HEK293 (cell line): Measurements from ENCODE around the gene ARID5A.

ENCODE experiments used
- CTCF ChIA-PET: fragments of 350-600 bp; formaldehyde crosslinking; extraction: SDS; loops from one replicate; lab custom pipeline; 2021; ENCODE audit warnings: antibody characterized with exemption; lab: Yijun Ruan, JAX
- POLR2A ChIA-PET: fragments of 300-600 bp; formaldehyde crosslinking; extraction: SDS; loops from one replicate; lab custom pipeline; 2020; ENCODE audit warnings: antibody characterized with exemption, inconsistent platforms; lab: Yijun Ruan, JAX
- H3K27ac ChIP-seq: fragments of 200-500 bp; sonication (Bioruptor generic); 2 replicates; pipeline ENCODE4 v1.5.1; 2014; ENCODE audit warnings: low read depth, low read length, control low read depth, inconsistent platforms; ENCODE audit errors: extremely low read depth
- H3K36me3 ChIP-seq, 2 experiments: fragments of 200-500 bp in 1 of 2; sonication (Bioruptor generic) in 1 of 2; 1 replicate in 1 of 2; 2 replicates in 1 of 2; pipeline ENCODE4 v1.5.1; 2014 to 2017; ENCODE audit warnings: inconsistent platforms in 2 of 2, low read length in 2 of 2; ENCODE audit not compliant: control insufficient read depth in 2 of 2, insufficient read depth in 1 of 2
- H3K4me1 ChIP-seq: fragments of 200-500 bp; sonication (Bioruptor generic); 2 replicates; pipeline ENCODE4 v1.5.1; 2014; ENCODE audit warnings: mild to moderate bottlenecking, low read length, inconsistent platforms; ENCODE audit not compliant: control insufficient read depth, insufficient read depth
- H3K4me3 ChIP-seq: 2 replicates; pipeline ENCODE4 v1.5.1; 2011; ENCODE audit warnings: low read depth, mild to moderate bottlenecking, control low read depth, low read length, moderate library complexity
- H3K9me3 ChIP-seq: fragments of 200-500 bp; sonication (Bioruptor generic); 2 replicates; pipeline ENCODE4 v1.5.1; 2014; ENCODE audit warnings: low read depth, low read length, inconsistent platforms; ENCODE audit not compliant: control insufficient read depth, insufficient read depth
- HOXA7 ChIP-seq: sonication (generic); formaldehyde crosslinking; IDR thresholded peaks from 2 replicates; pipeline ENCODE4 v1.8.1; 2022; ENCODE audit warnings: missing genetic modification reagents, borderline replicate concordance
- KLF1 ChIP-seq: fragments of 450-650 bp; formaldehyde crosslinking; IDR thresholded peaks from 2 replicates; pipeline ENCODE4 v1.5.1; 2016; ENCODE audit warnings: missing biosample characterization, missing genetic modification characterization
- ZBTB20 ChIP-seq: fragments of 450-650 bp; formaldehyde crosslinking; IDR thresholded peaks from 2 replicates; pipeline ENCODE4 v1.5.1; 2016; ENCODE audit warnings: missing biosample characterization, missing genetic modification characterization
- ZFP3 ChIP-seq: fragments of 450-650 bp; formaldehyde crosslinking; IDR thresholded peaks from 2 replicates; pipeline ENCODE4 v1.5.1; 2016; ENCODE audit warnings: low read depth, missing biosample characterization, missing genetic modification characterization
- ZNF10 ChIP-seq: fragments of 450-650 bp; formaldehyde crosslinking; IDR thresholded peaks from 2 replicates; pipeline ENCODE4 v1.5.1; 2017; ENCODE audit warnings: missing biosample characterization, missing genetic modification characterization
- ZNF174 ChIP-seq: fragments of 450-650 bp; formaldehyde crosslinking; IDR thresholded peaks from 2 replicates; pipeline ENCODE4 v1.5.0; 2017; ENCODE audit warnings: missing biosample characterization, mild to moderate bottlenecking, missing genetic modification characterization
- ZNF211 ChIP-seq: fragments of 450-650 bp; formaldehyde crosslinking; IDR thresholded peaks from 2 replicates; pipeline ENCODE4 v1.5.1; 2016; ENCODE audit warnings: low read depth, missing biosample characterization, missing genetic modification characterization
- ZNF394 ChIP-seq: fragments of 450-650 bp; formaldehyde crosslinking; IDR thresholded peaks from 2 replicates; pipeline ENCODE4 v1.5.1; 2016; ENCODE audit warnings: missing biosample characterization, missing genetic modification characterization, mild to moderate bottlenecking, moderate library complexity, borderline replicate concordance
- ZNF571 ChIP-seq: fragments of 450-650 bp; formaldehyde crosslinking; IDR thresholded peaks from 2 replicates; pipeline ENCODE4 v1.5.0; 2017; ENCODE audit warnings: missing biosample characterization, missing genetic modification characterization
- ZNF585B ChIP-seq: fragments of 450-650 bp; formaldehyde crosslinking; IDR thresholded peaks from 2 replicates; pipeline ENCODE4 v1.5.1; 2016; ENCODE audit warnings: missing biosample characterization, missing genetic modification characterization
- ZNF791 ChIP-seq: fragments of 450-650 bp; formaldehyde crosslinking; IDR thresholded peaks from 2 replicates; pipeline ENCODE4 v1.5.1; 2016; ENCODE audit warnings: missing biosample characterization, missing genetic modification characterization
- ZNF843 ChIP-seq: fragments of 450-650 bp; formaldehyde crosslinking; IDR thresholded peaks from 2 replicates; pipeline ENCODE4 v1.5.1; 2016; ENCODE audit warnings: missing biosample characterization, missing genetic modification characterization
- ZSCAN23 ChIP-seq: fragments of 450-650 bp; formaldehyde crosslinking; IDR thresholded peaks from 2 replicates; pipeline ENCODE4 v1.5.1; 2016; ENCODE audit warnings: missing biosample characterization, missing genetic modification characterization
- TF ChIP-seq, protein P1 (sequence below): fragments of 450-650 bp; formaldehyde crosslinking; conservative IDR thresholded peaks from 2 replicates; pipeline ENCODE4 v1.5.1; 2016; ENCODE audit warnings: low read depth, missing biosample characterization, missing genetic modification characterization
- TF ChIP-seq, protein P2 (sequence below): fragments of 450-650 bp; formaldehyde crosslinking; IDR thresholded peaks from 2 replicates; pipeline ENCODE4 v1.5.1; 2016; ENCODE audit warnings: missing biosample characterization, missing genetic modification characterization
- TF ChIP-seq, protein P3 (sequence below): fragments of 450-650 bp; formaldehyde crosslinking; IDR thresholded peaks from 2 replicates; pipeline ENCODE4 v1.5.1; 2016; ENCODE audit warnings: missing biosample characterization, missing genetic modification characterization

The ARID5A gene

DNA sequence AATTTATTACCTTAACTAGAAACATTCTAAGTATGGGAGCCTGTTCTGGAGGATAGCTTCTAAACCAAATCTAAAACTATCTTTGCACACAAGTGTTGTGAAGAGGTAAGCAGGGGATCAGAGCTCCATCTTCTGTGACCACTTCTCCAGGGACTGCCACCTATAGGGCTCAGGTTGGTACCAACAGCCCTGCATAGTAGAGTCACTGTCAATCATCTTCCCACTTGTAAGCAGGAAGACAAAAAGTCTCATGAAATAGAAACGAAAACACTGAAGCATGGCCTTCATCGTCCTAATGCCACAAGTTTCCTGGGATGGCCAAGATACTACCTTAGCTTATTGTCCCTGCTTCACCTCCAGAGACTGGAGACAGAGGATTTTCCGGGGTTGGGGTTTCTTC lies 57.7 kb downstream of the ARID5A start:
- TF ChIP-seq ZNF394 (tag by site-specific recombination) (no peak), ZNF174 (tag by site-specific recombination) (no peak), ZNF791 (tag by site-specific recombination) (no peak), ZNF585B (tag by site-specific recombination) (no peak), ZNF843 (tag by site-specific recombination) (no peak)
- TF ChIP-seq, protein P1, sequence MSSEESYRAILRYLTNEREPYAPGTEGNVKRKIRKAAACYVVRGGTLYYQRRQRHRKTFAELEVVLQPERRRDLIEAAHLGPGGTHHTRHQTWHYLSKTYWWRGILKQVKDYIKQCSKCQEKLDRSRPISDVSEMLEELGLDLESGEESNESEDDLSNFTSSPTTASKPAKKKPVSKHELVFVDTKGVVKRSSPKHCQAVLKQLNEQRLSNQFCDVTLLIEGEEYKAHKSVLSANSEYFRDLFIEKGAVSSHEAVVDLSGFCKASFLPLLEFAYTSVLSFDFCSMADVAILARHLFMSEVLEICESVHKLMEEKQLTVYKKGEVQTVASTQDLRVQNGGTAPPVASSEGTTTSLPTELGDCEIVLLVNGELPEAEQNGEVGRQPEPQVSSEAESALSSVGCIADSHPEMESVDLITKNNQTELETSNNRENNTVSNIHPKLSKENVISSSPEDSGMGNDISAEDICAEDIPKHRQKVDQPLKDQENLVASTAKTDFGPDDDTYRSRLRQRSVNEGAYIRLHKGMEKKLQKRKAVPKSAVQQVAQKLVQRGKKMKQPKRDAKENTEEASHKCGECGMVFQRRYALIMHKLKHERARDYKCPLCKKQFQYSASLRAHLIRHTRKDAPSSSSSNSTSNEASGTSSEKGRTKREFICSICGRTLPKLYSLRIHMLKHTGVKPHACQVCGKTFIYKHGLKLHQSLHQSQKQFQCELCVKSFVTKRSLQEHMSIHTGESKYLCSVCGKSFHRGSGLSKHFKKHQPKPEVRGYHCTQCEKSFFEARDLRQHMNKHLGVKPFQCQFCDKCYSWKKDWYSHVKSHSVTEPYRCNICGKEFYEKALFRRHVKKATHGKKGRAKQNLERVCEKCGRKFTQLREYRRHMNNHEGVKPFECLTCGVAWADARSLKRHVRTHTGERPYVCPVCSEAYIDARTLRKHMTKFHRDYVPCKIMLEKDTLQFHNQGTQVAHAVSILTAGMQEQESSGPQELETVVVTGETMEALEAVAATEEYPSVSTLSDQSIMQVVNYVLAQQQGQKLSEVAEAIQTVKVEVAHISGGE: no peak
- TF ChIP-seq, protein P2, sequence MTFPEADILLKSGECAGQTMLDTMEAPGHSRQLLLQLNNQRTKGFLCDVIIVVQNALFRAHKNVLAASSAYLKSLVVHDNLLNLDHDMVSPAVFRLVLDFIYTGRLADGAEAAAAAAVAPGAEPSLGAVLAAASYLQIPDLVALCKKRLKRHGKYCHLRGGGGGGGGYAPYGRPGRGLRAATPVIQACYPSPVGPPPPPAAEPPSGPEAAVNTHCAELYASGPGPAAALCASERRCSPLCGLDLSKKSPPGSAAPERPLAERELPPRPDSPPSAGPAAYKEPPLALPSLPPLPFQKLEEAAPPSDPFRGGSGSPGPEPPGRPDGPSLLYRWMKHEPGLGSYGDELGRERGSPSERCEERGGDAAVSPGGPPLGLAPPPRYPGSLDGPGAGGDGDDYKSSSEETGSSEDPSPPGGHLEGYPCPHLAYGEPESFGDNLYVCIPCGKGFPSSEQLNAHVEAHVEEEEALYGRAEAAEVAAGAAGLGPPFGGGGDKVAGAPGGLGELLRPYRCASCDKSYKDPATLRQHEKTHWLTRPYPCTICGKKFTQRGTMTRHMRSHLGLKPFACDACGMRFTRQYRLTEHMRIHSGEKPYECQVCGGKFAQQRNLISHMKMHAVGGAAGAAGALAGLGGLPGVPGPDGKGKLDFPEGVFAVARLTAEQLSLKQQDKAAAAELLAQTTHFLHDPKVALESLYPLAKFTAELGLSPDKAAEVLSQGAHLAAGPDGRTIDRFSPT (tag by site-specific recombination): no peak
- CTCF ChIA-PET: interaction anchor here (0.7 to 1.7 kb wide), 5 partner anchors 13 to 167 kb away, joined by 3 to 8 read pairs (median 3); partner anchors contain the start of gene CNNM4
- Histone ChIP-seq H3K4me1 (no peaks in the 10 kb centered on the region), H3K4me3 (no peak overlapping the region), H3K27ac (no peak overlapping the region), H3K36me3 (peaks cover 50 to 81% of the 10 kb centered on the region in 2 experiments), H3K9me3 (no peaks in the 10 kb centered on the region)
- POLR2A ChIA-PET: interaction anchor here (0.5 kb wide), 1 partner anchor 264 kb away, joined by 3 read pairs; no protein-coding TSS in a partner anchor

DNA sequence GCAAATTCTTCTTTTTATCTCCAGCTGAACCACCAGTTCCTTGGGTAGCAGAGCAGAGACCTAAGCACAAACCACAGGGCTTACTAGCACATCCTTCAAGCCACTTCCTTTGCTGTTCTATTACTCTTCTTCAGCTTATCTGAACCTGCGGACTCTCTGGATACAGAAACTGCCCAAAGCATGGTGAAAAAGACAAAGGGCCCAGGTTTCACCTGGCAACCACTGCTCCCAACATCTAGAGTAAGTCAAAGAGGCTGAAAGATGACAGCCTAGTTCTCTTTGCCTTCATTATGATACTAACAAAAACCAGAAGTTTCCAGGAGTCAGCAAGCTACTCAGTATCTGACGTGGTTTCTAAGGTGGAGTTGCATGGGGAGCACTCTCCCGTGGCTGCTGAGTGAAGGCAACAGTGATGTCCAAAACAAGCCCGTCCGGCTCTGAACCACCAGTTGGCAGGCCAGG lies 58.2 kb downstream of the ARID5A start:
- H3K4me3 ChIP-seq: no peak overlapping the region
- no peak overlapping the region for H3K27ac ChIP-seq
- no peak for TF ChIP-seq ZNF211 (tag by site-specific recombination)
- no peak for TF ChIP-seq ZNF571 (tag by site-specific recombination)
- TF ChIP-seq ZNF10 (tag by site-specific recombination): no peak
- TF ChIP-seq HOXA7 (CRISPR knock-in tag): no peak
- TF ChIP-seq ZBTB20 (tag by site-specific recombination): no peak
- no peak for TF ChIP-seq KLF1 (tag by site-specific recombination)
- TF ChIP-seq, protein P3, sequence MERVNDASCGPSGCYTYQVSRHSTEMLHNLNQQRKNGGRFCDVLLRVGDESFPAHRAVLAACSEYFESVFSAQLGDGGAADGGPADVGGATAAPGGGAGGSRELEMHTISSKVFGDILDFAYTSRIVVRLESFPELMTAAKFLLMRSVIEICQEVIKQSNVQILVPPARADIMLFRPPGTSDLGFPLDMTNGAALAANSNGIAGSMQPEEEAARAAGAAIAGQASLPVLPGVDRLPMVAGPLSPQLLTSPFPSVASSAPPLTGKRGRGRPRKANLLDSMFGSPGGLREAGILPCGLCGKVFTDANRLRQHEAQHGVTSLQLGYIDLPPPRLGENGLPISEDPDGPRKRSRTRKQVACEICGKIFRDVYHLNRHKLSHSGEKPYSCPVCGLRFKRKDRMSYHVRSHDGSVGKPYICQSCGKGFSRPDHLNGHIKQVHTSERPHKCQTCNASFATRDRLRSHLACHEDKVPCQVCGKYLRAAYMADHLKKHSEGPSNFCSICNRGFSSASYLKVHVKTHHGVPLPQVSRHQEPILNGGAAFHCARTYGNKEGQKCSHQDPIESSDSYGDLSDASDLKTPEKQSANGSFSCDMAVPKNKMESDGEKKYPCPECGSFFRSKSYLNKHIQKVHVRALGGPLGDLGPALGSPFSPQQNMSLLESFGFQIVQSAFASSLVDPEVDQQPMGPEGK (tag by site-specific recombination): no peak
- no peak for TF ChIP-seq ZSCAN23 (tag by site-specific recombination)
- TF ChIP-seq ZFP3 (tag by site-specific recombination): no peak
- TF ChIP-seq ZNF174 (tag by site-specific recombination): no peak
- TF ChIP-seq ZNF791 (tag by site-specific recombination): no peak
- no peaks in the 10 kb centered on the region for H3K4me1 ChIP-seq
- ChIA-PET CTCF (interaction anchor here (0.6 to 1.7 kb wide), 5 partner anchors 14 to 201 kb away, joined by 3 to 6 read pairs (median 3); partner anchors contain the start of gene CNNM4), POLR2A (interaction anchor here (0.5 kb wide), 1 partner anchor 265 kb away, joined by 3 read pairs; no protein-coding TSS in a partner anchor)
- H3K36me3 ChIP-seq: peaks cover 54 to 83% of the 10 kb centered on the region in 2 experiments
- H3K9me3 ChIP-seq: no peaks in the 10 kb centered on the region
